Measurements from ENCODE around the gene SRP68.

SRP68 gene

DNA sequence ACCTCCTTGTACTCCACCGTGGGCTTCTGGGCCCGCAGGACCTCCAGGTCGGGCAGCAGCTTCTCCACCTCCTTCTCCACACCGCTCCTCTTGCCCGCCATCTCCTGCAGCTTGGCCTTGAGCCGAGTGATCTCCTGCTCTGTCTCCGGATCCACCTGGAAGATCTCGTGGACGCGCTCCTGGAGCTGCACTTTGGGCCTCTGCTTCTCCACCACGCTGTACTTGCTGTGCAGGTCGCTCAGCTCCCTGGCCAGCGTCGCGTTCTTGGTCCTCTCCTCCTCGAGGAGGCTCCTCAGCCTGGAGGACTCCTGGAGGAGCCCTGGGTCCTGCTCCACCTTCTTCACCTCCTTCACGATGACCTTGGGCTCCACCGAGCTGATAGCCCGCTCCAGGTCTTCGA is 62.9 kb downstream of the SRP68 start:
- Histone ChIP-seq H3K9me3 (ENCODE audit: control insufficient read depth, low read length) (no peaks in the 10 kb centered on the region), H3K36me3 (ENCODE audit: control insufficient read depth, insufficient read depth, low read length) (no peaks in the 10 kb centered on the region), H3K4me3 (ENCODE audit: insufficient read depth, low read depth, low read length, poor library complexity, severe bottlenecking) (no peak overlapping the region), H3K27me3 (replicated peaks; ENCODE audit: control insufficient read depth, insufficient read depth, low read length, poor library complexity, severe bottlenecking) (no peaks in the 10 kb centered on the region), H3K27ac (ENCODE audit: insufficient read depth, low read length, poor library complexity, severe bottlenecking) (no peak overlapping the region), H3K4me1 (ENCODE audit: control insufficient read depth, insufficient read depth, low read length, poor library complexity, severe bottlenecking) (no peaks in the 10 kb centered on the region)
- no peak for DNase-seq

DNA sequence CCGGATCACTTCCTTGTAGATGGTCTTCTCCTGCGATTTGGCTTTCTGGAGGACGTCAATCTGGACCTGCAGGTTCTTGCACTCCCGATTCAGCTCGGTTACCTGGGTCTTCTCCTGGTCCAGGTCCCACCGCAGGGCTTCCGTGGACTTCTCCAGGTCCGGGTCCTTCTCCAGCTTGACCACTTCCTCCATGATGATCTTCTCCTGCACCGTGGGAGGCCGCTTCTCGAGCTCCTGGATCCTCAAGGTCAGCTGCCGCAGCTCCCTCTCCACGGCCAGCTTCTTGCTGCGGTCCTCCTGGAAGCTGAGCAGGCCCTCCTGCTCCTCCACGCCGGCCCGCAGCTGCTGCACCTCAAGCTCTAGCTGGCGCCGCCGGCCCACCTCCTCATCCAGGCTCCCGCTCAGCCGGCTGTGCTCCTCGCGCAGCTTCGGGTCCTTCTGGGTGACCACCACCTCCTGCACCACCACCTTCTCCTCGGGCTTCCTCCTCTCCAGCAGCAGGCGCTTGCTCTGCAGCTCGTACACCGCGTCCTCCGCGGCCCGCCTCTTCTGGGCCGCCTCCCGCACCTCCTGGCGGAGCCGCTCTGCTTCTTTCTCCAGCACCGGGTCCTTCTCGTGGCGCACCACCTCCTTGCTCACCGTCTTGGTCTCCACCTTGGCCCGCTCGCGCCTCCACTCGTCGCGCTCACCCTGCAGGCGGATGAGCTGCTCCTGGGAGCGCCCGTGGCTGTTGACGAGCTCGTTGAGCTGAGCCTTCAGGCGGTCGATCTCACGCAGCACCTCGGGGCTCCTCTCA is 63.5 kb downstream of the SRP68 start:
- Histone ChIP-seq H3K4me1 (ENCODE audit: control insufficient read depth, insufficient read depth, low read length, poor library complexity, severe bottlenecking) (no peaks in the 10 kb centered on the region), H3K36me3 (ENCODE audit: control insufficient read depth, insufficient read depth, low read length) (no peaks in the 10 kb centered on the region), H3K9me3 (ENCODE audit: control insufficient read depth, low read length) (no peaks in the 10 kb centered on the region), H3K4me3 (ENCODE audit: insufficient read depth, low read depth, low read length, poor library complexity, severe bottlenecking) (no peak overlapping the region), H3K27me3 (replicated peaks; ENCODE audit: control insufficient read depth, insufficient read depth, low read length, poor library complexity, severe bottlenecking) (no peaks in the 10 kb centered on the region), H3K27ac (ENCODE audit: insufficient read depth, low read length, poor library complexity, severe bottlenecking) (no peak overlapping the region)
- no peak for DNase-seq

DNA sequence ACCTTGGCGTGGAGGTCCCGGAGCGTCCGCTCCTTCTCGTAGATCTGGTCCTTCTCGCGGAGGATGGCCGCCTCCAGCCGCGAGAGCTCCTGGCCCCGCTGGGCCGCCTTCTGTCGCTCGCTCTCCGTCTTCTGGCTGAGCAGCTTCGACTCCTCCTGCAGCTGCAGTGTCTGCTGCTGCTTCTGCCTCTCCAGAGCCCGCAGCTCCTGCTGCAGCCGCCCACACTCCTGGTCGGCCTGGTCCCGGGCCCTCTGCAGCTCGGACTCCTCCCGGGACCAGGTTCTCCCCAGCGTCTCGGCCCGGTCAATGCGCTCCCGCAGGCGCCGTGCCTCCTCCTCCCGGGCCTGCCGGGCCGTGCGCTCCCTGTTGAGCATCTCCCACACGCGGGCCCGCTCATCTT is 64.1 kb downstream of the SRP68 start:
- no peaks in the 10 kb centered on the region for H3K36me3 ChIP-seq (ENCODE audit: control insufficient read depth, insufficient read depth, low read length)
- H3K27me3 ChIP-seq (replicated peaks; ENCODE audit: control insufficient read depth, insufficient read depth, low read length, poor library complexity, severe bottlenecking), result no peaks in the 10 kb centered on the region
- no peak overlapping the region for H3K4me3 ChIP-seq (ENCODE audit: insufficient read depth, low read depth, low read length, poor library complexity, severe bottlenecking)
- H3K4me1 ChIP-seq (ENCODE audit: control insufficient read depth, insufficient read depth, low read length, poor library complexity, severe bottlenecking), result no peaks in the 10 kb centered on the region
- no peaks in the 10 kb centered on the region for H3K9me3 ChIP-seq (ENCODE audit: control insufficient read depth, low read length)
- no peak overlapping the region for H3K27ac ChIP-seq (ENCODE audit: insufficient read depth, low read length, poor library complexity, severe bottlenecking)
- DNase-seq, result no peak

DNA sequence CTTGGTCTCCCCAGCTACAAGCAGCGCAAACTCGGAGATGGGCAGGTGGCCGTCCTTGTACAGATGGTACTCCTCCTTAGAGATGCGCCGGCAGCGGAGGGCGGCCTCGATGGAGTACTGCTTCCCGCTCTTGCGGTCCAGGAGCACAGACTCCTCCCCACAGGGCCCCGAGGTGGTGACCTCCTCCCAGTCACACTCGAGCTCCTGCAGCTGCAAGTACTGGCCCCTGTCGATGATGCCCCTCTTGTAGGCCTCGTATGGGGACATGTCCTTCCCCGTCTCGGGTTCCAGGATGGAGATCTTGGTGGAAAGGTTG is 64.5 kb downstream of the SRP68 start:
- H3K4me3 ChIP-seq (ENCODE audit: insufficient read depth, low read depth, low read length, poor library complexity, severe bottlenecking), result no peak overlapping the region
- H3K27me3 ChIP-seq (replicated peaks; ENCODE audit: control insufficient read depth, insufficient read depth, low read length, poor library complexity, severe bottlenecking), result no peaks in the 10 kb centered on the region
- H3K4me1 ChIP-seq (ENCODE audit: control insufficient read depth, insufficient read depth, low read length, poor library complexity, severe bottlenecking), result no peaks in the 10 kb centered on the region
- H3K27ac ChIP-seq (ENCODE audit: insufficient read depth, low read length, poor library complexity, severe bottlenecking), result no peak overlapping the region
- H3K9me3 ChIP-seq (ENCODE audit: control insufficient read depth, low read length), result no peaks in the 10 kb centered on the region
- no peaks in the 10 kb centered on the region for H3K36me3 ChIP-seq (ENCODE audit: control insufficient read depth, insufficient read depth, low read length)
- DNase-seq, result no peak

DNA sequence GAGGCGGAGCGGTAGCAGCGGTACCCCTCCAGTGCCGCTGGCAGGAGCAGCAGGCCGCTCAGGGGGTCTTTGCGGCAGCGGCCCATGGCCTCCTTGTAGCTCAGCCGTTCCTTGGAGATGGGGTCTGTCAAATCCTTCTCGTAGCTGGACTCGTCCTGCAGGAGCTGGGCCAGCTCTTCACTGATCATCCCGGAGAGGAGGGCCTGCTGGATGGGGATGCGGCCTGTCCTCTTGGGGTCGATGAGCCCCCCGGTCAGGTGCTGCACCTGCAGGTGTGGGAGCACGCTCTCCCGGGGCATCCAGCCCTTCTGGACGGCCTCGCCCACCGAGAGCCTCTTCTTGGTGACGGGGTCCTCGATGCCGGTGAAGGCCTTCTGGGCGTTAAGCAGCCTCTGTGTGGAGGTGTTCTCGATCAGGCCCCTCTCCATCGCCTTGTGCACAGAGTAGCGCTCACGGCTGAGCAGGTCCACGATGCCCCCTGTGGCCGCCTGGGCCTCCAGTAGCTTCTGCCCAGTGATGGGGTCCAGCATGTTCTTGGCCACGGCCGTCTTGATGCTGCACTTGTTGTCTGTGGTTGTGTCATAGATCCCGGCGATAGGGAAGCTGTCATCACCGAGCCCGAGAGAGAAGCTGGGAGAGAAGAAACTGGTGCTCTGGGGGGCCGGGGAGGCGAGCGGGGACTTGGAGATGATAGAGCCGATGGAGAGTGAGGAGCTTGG is 65.0 kb downstream of the SRP68 start:
- no peaks in the 10 kb centered on the region for H3K36me3 ChIP-seq (ENCODE audit: control insufficient read depth, insufficient read depth, low read length)
- no peak for DNase-seq

DNA sequence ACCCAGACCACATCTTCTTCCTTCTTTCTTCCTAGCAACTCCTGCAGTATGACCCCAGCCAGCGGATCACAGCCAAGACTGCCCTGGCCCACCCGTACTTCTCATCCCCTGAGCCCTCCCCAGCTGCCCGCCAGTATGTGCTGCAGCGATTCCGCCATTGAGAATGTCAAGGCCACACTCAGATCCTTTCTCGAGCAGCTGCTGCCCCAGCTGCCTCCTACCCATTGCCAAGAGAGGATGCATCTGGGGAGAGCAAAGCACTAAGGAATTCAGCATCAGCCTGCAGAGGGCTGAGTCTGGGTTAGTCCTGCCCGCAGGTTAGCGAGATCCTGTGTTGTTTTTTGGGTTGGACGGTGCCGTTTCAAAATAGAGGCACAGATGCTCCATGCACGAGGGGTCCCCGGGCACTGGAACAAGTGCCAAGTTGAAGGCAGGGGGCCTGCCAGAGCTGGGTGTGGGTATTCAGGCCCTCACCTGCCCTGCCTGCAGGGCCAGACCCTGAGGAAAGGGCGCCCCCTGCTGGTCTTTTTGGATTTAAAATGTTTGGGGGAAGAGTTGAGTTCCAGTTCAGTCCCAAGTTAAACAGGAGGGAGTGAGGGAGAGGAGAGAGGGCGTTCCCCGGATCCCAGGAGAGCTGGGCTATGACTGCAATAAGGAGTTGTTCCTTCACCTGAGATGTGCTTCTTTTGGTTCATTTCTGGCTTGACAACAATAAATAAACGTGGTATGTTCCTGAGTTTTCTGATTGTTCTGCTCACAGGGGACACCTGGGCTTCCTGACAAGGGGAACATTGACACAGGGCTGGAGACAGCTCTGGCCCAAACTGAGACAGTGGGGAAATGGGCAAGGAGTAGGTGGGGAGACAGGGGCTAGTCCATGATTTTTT is 66.8 kb downstream of the SRP68 start:
- no peaks in the 10 kb centered on the region for H3K9me3 ChIP-seq (ENCODE audit: control insufficient read depth, low read length)
- H3K36me3 ChIP-seq (ENCODE audit: control insufficient read depth, insufficient read depth, low read length), result peaks cover 3% of the 10 kb centered on the region
- no peaks in the 10 kb centered on the region for H3K27me3 ChIP-seq (replicated peaks; ENCODE audit: control insufficient read depth, insufficient read depth, low read length, poor library complexity, severe bottlenecking)
- H3K27ac ChIP-seq (ENCODE audit: insufficient read depth, low read length, poor library complexity, severe bottlenecking), result no peak overlapping the region
- H3K4me1 ChIP-seq (ENCODE audit: control insufficient read depth, insufficient read depth, low read length, poor library complexity, severe bottlenecking), result no peaks in the 10 kb centered on the region
- no peak overlapping the region for H3K4me3 ChIP-seq (ENCODE audit: insufficient read depth, low read depth, low read length, poor library complexity, severe bottlenecking)
- peak; percentile 51 to 74 (median 60) for DNase-seq

More for the DNA sequence above, 65.0 kb downstream of the SRP68 start:
- Histone ChIP-seq H3K4me1 (ENCODE audit: control insufficient read depth, insufficient read depth, low read length, poor library complexity, severe bottlenecking) (no peaks in the 10 kb centered on the region), H3K27me3 (replicated peaks; ENCODE audit: control insufficient read depth, insufficient read depth, low read length, poor library complexity, severe bottlenecking) (no peaks in the 10 kb centered on the region), H3K27ac (ENCODE audit: insufficient read depth, low read length, poor library complexity, severe bottlenecking) (no peak overlapping the region), H3K9me3 (ENCODE audit: control insufficient read depth, low read length) (no peaks in the 10 kb centered on the region), H3K4me3 (ENCODE audit: insufficient read depth, low read depth, low read length, poor library complexity, severe bottlenecking) (no peak overlapping the region)

DNA sequence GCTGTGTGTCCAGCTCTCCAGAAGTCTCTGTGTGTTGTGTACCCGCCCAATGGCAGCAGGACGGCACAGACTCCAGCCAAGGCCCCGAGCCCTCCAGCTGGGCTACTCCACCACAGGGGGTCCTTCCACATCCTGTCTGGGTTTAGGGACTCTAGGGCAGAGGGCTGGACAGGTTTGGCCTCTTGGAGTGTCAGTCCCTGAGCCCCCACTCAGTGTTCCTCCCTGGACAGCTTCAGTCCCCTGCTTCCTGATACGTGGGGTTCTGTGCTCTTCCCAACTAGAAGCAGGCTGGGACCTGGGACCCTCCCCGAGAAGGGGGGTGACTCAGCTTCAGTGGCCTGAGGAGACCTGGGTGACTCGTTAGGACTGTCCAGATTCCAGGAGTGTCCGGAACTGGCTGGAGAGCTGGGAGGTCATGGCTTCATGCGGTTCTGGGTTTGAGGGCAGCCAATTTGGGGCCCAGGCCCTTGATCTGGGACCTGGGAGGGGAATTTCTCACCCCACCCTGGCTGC is 67.5 kb downstream of the SRP68 start:
- H3K4me3 ChIP-seq (ENCODE audit: insufficient read depth, low read depth, low read length, poor library complexity, severe bottlenecking), result no peak overlapping the region
- DNase-seq, result no peak
- H3K36me3 ChIP-seq (ENCODE audit: control insufficient read depth, insufficient read depth, low read length), result peaks cover 3% of the 10 kb centered on the region

DNA sequence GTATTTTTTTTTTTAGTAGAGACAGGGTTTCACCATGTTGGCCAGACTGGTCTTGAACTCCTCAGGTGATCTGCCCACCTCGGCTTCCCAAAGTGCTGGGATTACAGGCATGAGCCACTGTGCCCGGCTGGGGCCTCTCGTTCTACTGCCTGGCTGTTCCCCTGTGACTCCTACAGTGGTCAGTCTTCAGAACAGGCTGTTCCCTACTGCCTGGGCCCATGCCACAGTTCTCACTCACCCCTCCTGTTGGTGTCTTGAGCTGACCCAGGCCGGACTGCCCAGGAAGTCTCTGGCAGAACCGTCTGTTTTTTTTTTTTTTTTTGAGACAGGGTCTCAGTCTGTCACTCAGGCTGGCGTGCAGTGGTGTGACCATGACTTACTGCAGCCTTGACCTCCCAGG is 68.4 kb downstream of the SRP68 start:
- Histone ChIP-seq H3K4me3 (ENCODE audit: insufficient read depth, low read depth, low read length, poor library complexity, severe bottlenecking) (no peak overlapping the region), H3K4me1 (ENCODE audit: control insufficient read depth, insufficient read depth, low read length, poor library complexity, severe bottlenecking) (no peaks in the 10 kb centered on the region), H3K36me3 (ENCODE audit: control insufficient read depth, insufficient read depth, low read length) (peaks cover 3% of the 10 kb centered on the region), H3K27me3 (replicated peaks; ENCODE audit: control insufficient read depth, insufficient read depth, low read length, poor library complexity, severe bottlenecking) (no peaks in the 10 kb centered on the region), H3K27ac (ENCODE audit: insufficient read depth, low read length, poor library complexity, severe bottlenecking) (no peak overlapping the region), H3K9me3 (ENCODE audit: control insufficient read depth, low read length) (no peaks in the 10 kb centered on the region)
- DNase-seq, result no peak

More for the DNA sequence above, 67.5 kb downstream of the SRP68 start:
- Histone ChIP-seq H3K9me3 (ENCODE audit: control insufficient read depth, low read length) (no peaks in the 10 kb centered on the region), H3K27ac (ENCODE audit: insufficient read depth, low read length, poor library complexity, severe bottlenecking) (no peak overlapping the region), H3K27me3 (replicated peaks; ENCODE audit: control insufficient read depth, insufficient read depth, low read length, poor library complexity, severe bottlenecking) (no peaks in the 10 kb centered on the region), H3K4me1 (ENCODE audit: control insufficient read depth, insufficient read depth, low read length, poor library complexity, severe bottlenecking) (no peaks in the 10 kb centered on the region)

DNA sequence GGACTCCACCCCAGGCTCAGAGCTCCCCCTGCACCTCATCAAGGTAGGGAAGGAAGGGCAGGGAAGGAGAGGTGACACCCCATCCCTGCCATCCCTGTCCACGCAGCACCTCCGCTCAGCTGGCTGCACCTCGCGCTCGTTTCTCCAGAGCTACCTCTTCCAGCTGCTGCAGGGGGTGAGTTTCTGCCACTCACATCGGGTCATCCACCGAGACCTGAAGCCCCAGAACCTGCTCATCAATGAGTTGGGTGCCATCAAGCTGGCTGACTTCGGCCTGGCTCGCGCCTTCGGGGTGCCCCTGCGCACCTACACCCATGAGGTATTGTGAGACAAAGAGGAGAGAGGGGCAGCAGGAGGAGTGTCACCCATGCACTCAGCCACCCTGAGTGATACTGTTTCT is 70.2 kb downstream of the SRP68 start:
- H3K36me3 ChIP-seq (ENCODE audit: control insufficient read depth, insufficient read depth, low read length), result peaks cover 3% of the 10 kb centered on the region
- no peaks in the 10 kb centered on the region for H3K9me3 ChIP-seq (ENCODE audit: control insufficient read depth, low read length)
- H3K27ac ChIP-seq (ENCODE audit: insufficient read depth, low read length, poor library complexity, severe bottlenecking), result no peak overlapping the region
- no peak overlapping the region for H3K4me3 ChIP-seq (ENCODE audit: insufficient read depth, low read depth, low read length, poor library complexity, severe bottlenecking)
- H3K4me1 ChIP-seq (ENCODE audit: control insufficient read depth, insufficient read depth, low read length, poor library complexity, severe bottlenecking), result peaks cover 4% of the 10 kb centered on the region
- no peaks in the 10 kb centered on the region for H3K27me3 ChIP-seq (replicated peaks; ENCODE audit: control insufficient read depth, insufficient read depth, low read length, poor library complexity, severe bottlenecking)
- no peak for DNase-seq

Measured in effector memory CD4-positive, alpha-beta T cell (primary cell).